CD4-positive, alpha-beta T cell treated with Interleukin-21 for 1 hour (primary cell): ENCODE measurements around the gene GNAO1.

ENCODE experiments used
- DNase-seq: peaks from one replicate; pipeline ENCODE4 v3.0.0-alpha.2; 2020

GNAO1 gene

GRCh38 chr16:56266641-56267607 is 75.6 kb downstream of the GNAO1 start:
- DNase-seq, result no peak

GRCh38 chr16:56267888-56268287 is 76.6 kb downstream of the GNAO1 start:
- DNase-seq, result no peak

GRCh38 chr16:56268799-56269198 is 77.5 kb downstream of the GNAO1 start:
- no peak for DNase-seq

- DNase-seq, result no peak
Measured at GRCh38 chr16:56269281-56269680, 78.0 kb downstream of the GNAO1 start.

- DNase-seq, result no peak
Measured at GRCh38 chr16:56269811-56270684, 78.8 kb downstream of the GNAO1 start.

GRCh38 chr16:56270828-56271227 is 79.5 kb downstream of the GNAO1 start:
- no peak for DNase-seq

- DNase-seq, result no peak
Measured at GRCh38 chr16:56272583-56272894, 81.2 kb downstream of the GNAO1 start.

- no peak for DNase-seq
Measured at GRCh38 chr16:56273615-56274014, 82.3 kb downstream of the GNAO1 start.

- no peak for DNase-seq
Measured at GRCh38 chr16:56274369-56274768, 83.1 kb downstream of the GNAO1 start.

- no peak for DNase-seq
Measured at GRCh38 chr16:56275076-56275475, 83.8 kb downstream of the GNAO1 start.

GRCh38 chr16:56275801-56276200 is 84.5 kb downstream of the GNAO1 start:
- DNase-seq, result no peak

- no peak for DNase-seq
Measured at GRCh38 chr16:56277075-56277474, 85.8 kb downstream of the GNAO1 start.

GRCh38 chr16:56278196-56278855 is 87.0 kb downstream of the GNAO1 start:
- no peak for DNase-seq

- peak; percentile 51 for DNase-seq
Measured at GRCh38 chr16:56279132-56279531, 87.8 kb downstream of the GNAO1 start.

GRCh38 chr16:56279914-56280313 is 88.6 kb downstream of the GNAO1 start:
- no peak for DNase-seq

- DNase-seq, result peak; percentile 17
Measured at GRCh38 chr16:56281249-56281805, 90.0 kb downstream of the GNAO1 start.

GRCh38 chr16:56282451-56282850 is 91.2 kb downstream of the GNAO1 start:
- no peak for DNase-seq

- DNase-seq, result no peak
Measured at GRCh38 chr16:56284521-56284920, 93.2 kb downstream of the GNAO1 start.

GRCh38 chr16:56286809-56287208 is 95.5 kb downstream of the GNAO1 start:
- DNase-seq, result no peak

GRCh38 chr16:56288019-56288418 is 96.7 kb downstream of the GNAO1 start:
- no peak for DNase-seq

- DNase-seq, result no peak
Measured at GRCh38 chr16:56289416-56289815, 98.1 kb downstream of the GNAO1 start.

- DNase-seq, result no peak
Measured at GRCh38 chr16:56289862-56290261, 98.6 kb downstream of the GNAO1 start.

GRCh38 chr16:56294014-56294413 is 102.7 kb downstream of the GNAO1 start:
- no peak for DNase-seq
